Psoas muscle (tissue), 8 donors: ENCODE measurements around the gene OAS1. TPM values are rescaled to one million over a fixed set of nuclear protein-coding genes. Genes with fewer than 3 reads are reported as not detected.

ENCODE experiments used
- ATAC-seq, 4 donors: fragments of 200-7000 bp; cut with Tn5 transposase; one replicate each; pipeline ENCODE4 v1.9.1; 2020; ENCODE audit warnings: moderate library complexity in 3 of 4, mild to moderate bottlenecking in 2 of 4
- DNase-seq, 2 donors: peaks; one replicate each; pipeline ENCODE4 v3.0.0-alpha.2; 2020
- H3K27ac ChIP-seq: fragments of 200-600 bp; one replicate; pipeline ENCODE4 v1.8.0; 2022
- H3K27me3 ChIP-seq, 3 donors: fragments of 200-600 bp in 1 of 3; one replicate each; pipeline versions ENCODE4 v1.6.1 to v1.8.0; 2013 to 2022; ENCODE audit warnings: low read length in 2 of 3, mild to moderate bottlenecking in 2 of 3, moderate library complexity in 1 of 3; ENCODE audit not compliant: insufficient read depth in 3 of 3
- H3K36me3 ChIP-seq, 2 donors: fragments of 200-600 bp in 1 of 2; one replicate each; pipeline versions ENCODE4 v1.6.1 to v1.8.0; 2013 to 2022; ENCODE audit warnings: low read depth in 1 of 2, mild to moderate bottlenecking in 1 of 2, moderate library complexity in 1 of 2; ENCODE audit not compliant: insufficient read depth in 1 of 2
- H3K4me1 ChIP-seq: fragments of 200-600 bp; one replicate; pipeline ENCODE4 v1.8.0; 2022
- H3K4me3 ChIP-seq: fragments of 200-600 bp; one replicate; pipeline ENCODE4 v1.8.0; 2022; ENCODE audit warnings: mild to moderate bottlenecking
- H3K9me3 ChIP-seq: fragments of 200-600 bp; one replicate; pipeline ENCODE4 v1.8.0; 2022
- CTCF ChIP-seq: fragments of 200-600 bp; IDR thresholded peaks from one replicate; pipeline ENCODE4 v1.8.0; 2022; ENCODE audit warnings: antibody characterized with exemption
- WGBS, 3 donors: extraction: QIAGEN DNeasy Blood & Tissue Kit; methylation state at CpG; one replicate each; pipeline versions ENCODE4 v1.1.6 to v1.1.7; 2013; 5-methylcytosine and 5-hydroxymethylcytosine counted together
- intact Hi-C, 2 donors: fragments of 100-400 bp; cut with DNase I; formaldehyde crosslinking; loops; one replicate each; pipeline versions ENCODE4 v1.11.0 to v1.14.2; 2022
- polyA plus RNA-seq, 3 donors: library from polyadenylated mRNA; stranded (reverse); fragments of 200-250 nt; gene quantifications; one replicate each; pipeline ENCODE4 v1.2.3, GENCODE V29; 2013
- total RNA-seq, 4 donors: library from RNA; stranded (reverse); fragmentation: NEBNext Ultra II Directional in 2 of 4; extraction: Animal tissue kit (Norgen Biotek cat#: 25700) in 2 of 4; gene quantifications; one replicate each; pipeline versions ENCODE4 v1.2.1 to v1.2.4, GENCODE V29; 2021 to 2023
- donor health status: healthy with polysubstance abuse.
- donor health status: DM: no; HTN: no; CAD: no; lungs with moderate emphysema.
- donor health status: Bipolar disorder and iron deficiency.
- donor health status: healthy.
- donor health status: DM: yes; HTN: yes; CAD: no.
- donor health status: DM: no; HTN: no; CAD: no.
- donor health status: DM: no; HTN: no; CAD: no.
- donor health status: DM: yes; HTN: yes; CAD: no.

The OAS1 gene
- total and polyA plus RNA-seq, 7 donors = 0.45 to 3.7 (median 2.2) TPM

GRCh38 chr12:112944024-112944690 is 37.4 kb downstream of the OAS1 start:
- intact Hi-C loops = no loop called here
- peaks cover 5% of the 10 kb centered on the region for H3K9me3 ChIP-seq
- ATAC-seq (no peak), DNase-seq (no peak)
- H3K36me3 ChIP-seq = no peaks in the 10 kb centered on the region
- TF ChIP-seq CTCF = no peak
- no peak overlapping the region for H3K4me3 ChIP-seq
- H3K27ac ChIP-seq = no peak overlapping the region
- 92 to 94% (median 92%) methylated on average over 15 of the region's 15 CpGs for WGBS, 3 donors
- no peaks in the 10 kb centered on the region for H3K4me1 ChIP-seq
- H3K27me3 ChIP-seq = peaks cover 0 to 9% (median 0%) of the 10 kb centered on the region in 3 donors

- ATAC-seq (no peak), DNase-seq (no peak)
- Histone ChIP-seq H3K9me3 (peaks cover 5% of the 10 kb centered on the region), H3K27ac (no peak overlapping the region), H3K36me3 (no peaks in the 10 kb centered on the region), H3K4me3 (no peak overlapping the region), H3K4me1 (no peaks in the 10 kb centered on the region), H3K27me3 (peaks cover 0 to 4% (median 0%) of the 10 kb centered on the region in 3 donors)
- no peak for TF ChIP-seq CTCF
- intact Hi-C loops = no loop called here
- 96 to 98% (median 96%) methylated on average over 4 of the region's 4 CpGs for WGBS, 3 donors
These were observed 38.8 kb downstream of the OAS1 start for GRCh38 chr12:112945515-112945914.

- Histone ChIP-seq H3K4me1 (no peaks in the 10 kb centered on the region), H3K27me3 (no peaks in the 10 kb centered on the region), H3K27ac (no peak overlapping the region), H3K36me3 (no peaks in the 10 kb centered on the region), H3K4me3 (no peak overlapping the region), H3K9me3 (peaks cover 5% of the 10 kb centered on the region)
- no peak for TF ChIP-seq CTCF
- intact Hi-C loops = no loop called here
- DNase-seq = no peak
- WGBS, 3 donors = 80 to 83% (median 82%) methylated on average over 14 of the region's 14 CpGs
- ATAC-seq = no peak
These were observed 39.7 kb downstream of the OAS1 start for GRCh38 chr12:112946236-112947000.

- Histone ChIP-seq H3K27me3 (no peaks in the 10 kb centered on the region), H3K27ac (no peak overlapping the region), H3K4me3 (no peak overlapping the region), H3K36me3 (no peaks in the 10 kb centered on the region), H3K9me3 (peaks cover 14% of the 10 kb centered on the region), H3K4me1 (no peaks in the 10 kb centered on the region)
- WGBS, 3 donors = 0 to 35% (median 24%) methylated on average over 1 of the region's 1 CpG
- intact Hi-C loops = no loop called here
- no peak for DNase-seq
- TF ChIP-seq CTCF = no peak
- no peak for ATAC-seq
These were observed 40.6 kb downstream of the OAS1 start for GRCh38 chr12:112947314-112947713.
